ENCODE measurements around the gene TXNDC11.

Gene TXNDC11

GRCh38 chr16:11660565-11660964 lies 82.1 kb downstream of the TXNDC11 start:
- no peak for DNase-seq (ENCODE audit: low read depth in 2 of 2)

- DNase-seq (ENCODE audit: low read depth in 2 of 2) = no peak
Measured at GRCh38 chr16:11658896-11659708, 83.6 kb downstream of the TXNDC11 start.

GRCh38 chr16:11657556-11657955 lies 85.1 kb downstream of the TXNDC11 start:
- no peak for DNase-seq (ENCODE audit: low read depth in 2 of 2)

- no peak for DNase-seq (ENCODE audit: low read depth in 2 of 2)
Measured at GRCh38 chr16:11655655-11656054, 87.0 kb downstream of the TXNDC11 start.

GRCh38 chr16:11651796-11652195 lies 90.9 kb downstream of the TXNDC11 start:
- no peak for DNase-seq (ENCODE audit: low read depth in 2 of 2)

- DNase-seq (ENCODE audit: low read depth in 2 of 2) = no peak
Measured at GRCh38 chr16:11650641-11651591, 91.7 kb downstream of the TXNDC11 start.

- DNase-seq (ENCODE audit: low read depth in 2 of 2) = no peak
Measured at GRCh38 chr16:11649276-11649675, 93.4 kb downstream of the TXNDC11 start.

- DNase-seq (ENCODE audit: low read depth in 2 of 2) = no peak
Measured at GRCh38 chr16:11642765-11643116, 99.9 kb downstream of the TXNDC11 start.

- DNase-seq (ENCODE audit: low read depth in 2 of 2) = no peak
Measured at GRCh38 chr16:11640987-11641817, 101.5 kb downstream of the TXNDC11 start.

- no peak for DNase-seq (ENCODE audit: low read depth in 2 of 2)
Measured at GRCh38 chr16:11639925-11640899, 102.4 kb downstream of the TXNDC11 start.

- DNase-seq (ENCODE audit: low read depth in 2 of 2) = no peak
Measured at GRCh38 chr16:11639008-11639562, 103.6 kb downstream of the TXNDC11 start.

GRCh38 chr16:11638140-11638539 lies 104.5 kb downstream of the TXNDC11 start:
- no peak for DNase-seq (ENCODE audit: low read depth in 2 of 2)

GRCh38 chr16:11637320-11637719 lies 105.3 kb downstream of the TXNDC11 start:
- DNase-seq (ENCODE audit: low read depth in 2 of 2) = no peak

GRCh38 chr16:11636172-11636721 lies 106.4 kb downstream of the TXNDC11 start:
- no peak for DNase-seq (ENCODE audit: low read depth in 2 of 2)

GRCh38 chr16:11635679-11636171 lies 106.9 kb downstream of the TXNDC11 start:
- DNase-seq (ENCODE audit: low read depth in 2 of 2) = no peak

GRCh38 chr16:11635113-11635652 lies 107.5 kb downstream of the TXNDC11 start:
- no peak for DNase-seq (ENCODE audit: low read depth in 2 of 2)

- no peak for DNase-seq (ENCODE audit: low read depth in 2 of 2)
Measured at GRCh38 chr16:11634312-11634711, 108.3 kb downstream of the TXNDC11 start.

GRCh38 chr16:11633113-11633512 lies 109.5 kb downstream of the TXNDC11 start:
- no peak for DNase-seq (ENCODE audit: low read depth in 2 of 2)

- no peak for DNase-seq (ENCODE audit: low read depth in 2 of 2)
Measured at GRCh38 chr16:11632455-11632939, 110.2 kb downstream of the TXNDC11 start.

Measured in stimulated activated CD4-positive, alpha-beta T cell treated with anti-CD3 and anti-CD28 coated beads, Interleukin-1b, Interleukin-23, amount 100 ng/mL, for 4 hours (primary cell).